ENCODE results near the gene MMRN2. TPM values are rescaled to one million over a fixed set of nuclear protein-coding genes. Genes with fewer than 3 reads are reported as not detected.

MMRN2 gene
- total RNA-seq, 1 experiment from 2014 or later: not detected

DNA sequence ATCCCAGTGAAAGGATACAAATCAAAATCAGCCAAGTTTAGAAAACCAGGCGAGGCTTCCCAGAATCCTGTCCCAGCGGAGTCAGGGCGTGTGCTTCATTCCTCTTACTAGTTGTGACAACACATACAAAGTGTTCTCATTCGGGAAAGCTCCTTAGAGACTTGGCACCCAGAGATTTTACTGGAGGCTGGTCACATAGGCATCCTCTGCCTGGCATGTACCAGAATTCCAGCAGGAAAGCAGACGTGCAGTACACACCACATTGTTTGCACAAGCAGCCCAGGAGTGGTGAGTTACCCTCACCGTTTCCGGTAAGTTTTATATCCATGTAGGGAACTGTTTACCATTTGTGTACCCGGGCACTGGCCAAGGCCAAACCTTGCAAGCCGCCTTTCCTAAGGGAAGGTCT lies 34.9 kb downstream of the MMRN2 start:
- no peak for TF ChIP-seq EZH2 (IDR thresholded peaks at IDR 0.05; ENCODE audit: borderline replicate concordance, low read depth, low read length, poor library complexity, severe bottlenecking)
- TF ChIP-seq, protein P1, sequence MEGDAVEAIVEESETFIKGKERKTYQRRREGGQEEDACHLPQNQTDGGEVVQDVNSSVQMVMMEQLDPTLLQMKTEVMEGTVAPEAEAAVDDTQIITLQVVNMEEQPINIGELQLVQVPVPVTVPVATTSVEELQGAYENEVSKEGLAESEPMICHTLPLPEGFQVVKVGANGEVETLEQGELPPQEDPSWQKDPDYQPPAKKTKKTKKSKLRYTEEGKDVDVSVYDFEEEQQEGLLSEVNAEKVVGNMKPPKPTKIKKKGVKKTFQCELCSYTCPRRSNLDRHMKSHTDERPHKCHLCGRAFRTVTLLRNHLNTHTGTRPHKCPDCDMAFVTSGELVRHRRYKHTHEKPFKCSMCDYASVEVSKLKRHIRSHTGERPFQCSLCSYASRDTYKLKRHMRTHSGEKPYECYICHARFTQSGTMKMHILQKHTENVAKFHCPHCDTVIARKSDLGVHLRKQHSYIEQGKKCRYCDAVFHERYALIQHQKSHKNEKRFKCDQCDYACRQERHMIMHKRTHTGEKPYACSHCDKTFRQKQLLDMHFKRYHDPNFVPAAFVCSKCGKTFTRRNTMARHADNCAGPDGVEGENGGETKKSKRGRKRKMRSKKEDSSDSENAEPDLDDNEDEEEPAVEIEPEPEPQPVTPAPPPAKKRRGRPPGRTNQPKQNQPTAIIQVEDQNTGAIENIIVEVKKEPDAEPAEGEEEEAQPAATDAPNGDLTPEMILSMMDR (conservative IDR thresholded peaks at IDR 0.05; ENCODE audit: low read depth, low read length): no peak
- Histone ChIP-seq H3K4me1 (ENCODE audit: insufficient read depth, low read length, poor library complexity, severe bottlenecking) (peaks cover 7% of the 10 kb centered on the region), H3K36me3 (ENCODE audit: insufficient read depth, low read length, poor library complexity, severe bottlenecking) (peaks cover 83% of the 10 kb centered on the region), H3K4me3 (ENCODE audit: low read depth, low read length, poor library complexity, severe bottlenecking) (no peak overlapping the region), H3K27ac (ENCODE audit: low read depth, low read length, poor library complexity, severe bottlenecking) (no peak overlapping the region), H3K9me3 (ENCODE audit: low read depth, low read length, poor library complexity, severe bottlenecking) (no peaks in the 10 kb centered on the region), H3K27me3 (replicated peaks; ENCODE audit: insufficient read depth, low read depth, low read length, poor library complexity) (no peaks in the 10 kb centered on the region)
- ChIA-PET CTCF (no interaction called here), POLR2A (ENCODE audit: low non-redundant PET) (no interaction called here)
- intact Hi-C loops (cut with micrococcal nuclease; ENCODE audit: unreplicated experiment): no loop called here
- no TSS peak for BruUV-seq (replicated peaks)
- DNase-seq (ENCODE audit: low spot score): no peak

DNA sequence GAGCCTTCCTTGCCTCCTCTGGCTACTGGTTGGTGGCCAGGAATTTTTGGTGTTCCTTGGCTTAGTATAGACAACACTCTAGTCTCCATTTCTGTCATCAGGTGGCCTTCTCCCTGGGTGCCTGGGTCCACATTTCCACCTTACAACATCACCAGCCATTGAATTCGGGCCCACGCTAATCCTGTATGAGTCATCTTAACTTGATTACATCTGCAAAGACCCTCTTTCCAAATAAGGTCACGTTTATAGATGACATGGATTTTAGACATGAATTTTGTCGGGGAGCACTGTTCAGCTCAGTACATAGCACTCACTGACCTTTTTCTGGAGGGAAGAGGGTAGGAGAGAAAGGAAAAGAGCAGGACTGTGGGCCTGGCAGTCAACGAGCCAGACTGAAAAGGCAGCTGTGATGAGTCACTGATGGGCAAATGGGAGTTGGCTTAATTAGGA lies 39.4 kb downstream of the MMRN2 start:
- TF ChIP-seq, protein P1 (conservative IDR thresholded peaks at IDR 0.05; ENCODE audit: low read depth, low read length): no peak
- TF ChIP-seq EZH2 (IDR thresholded peaks at IDR 0.05; ENCODE audit: borderline replicate concordance, low read depth, low read length, poor library complexity, severe bottlenecking): no peak
- Histone ChIP-seq H3K9me3 (ENCODE audit: low read depth, low read length, poor library complexity, severe bottlenecking) (no peaks in the 10 kb centered on the region), H3K4me3 (ENCODE audit: low read depth, low read length, poor library complexity, severe bottlenecking) (no peak overlapping the region), H3K27ac (ENCODE audit: low read depth, low read length, poor library complexity, severe bottlenecking) (peak overlapping the region; percentile 67), H3K4me1 (ENCODE audit: insufficient read depth, low read length, poor library complexity, severe bottlenecking) (peaks cover 12% of the 10 kb centered on the region), H3K36me3 (ENCODE audit: insufficient read depth, low read length, poor library complexity, severe bottlenecking) (peaks cover 83% of the 10 kb centered on the region), H3K27me3 (replicated peaks; ENCODE audit: insufficient read depth, low read depth, low read length, poor library complexity) (no peaks in the 10 kb centered on the region)
- intact Hi-C loops (cut with micrococcal nuclease; ENCODE audit: unreplicated experiment): loop anchor here (5.0 kb wide), 1 partner anchor 206 kb away; no protein-coding TSS in a partner anchor
- peak; percentile 77 for DNase-seq (ENCODE audit: low spot score)
- no TSS peak for BruUV-seq (replicated peaks)
- ChIA-PET POLR2A (ENCODE audit: low non-redundant PET) (interaction anchor here (0.6 kb wide), 1 partner anchor 160 kb away, joined by 3 read pairs; no protein-coding TSS in a partner anchor), CTCF (no interaction called here)

DNA sequence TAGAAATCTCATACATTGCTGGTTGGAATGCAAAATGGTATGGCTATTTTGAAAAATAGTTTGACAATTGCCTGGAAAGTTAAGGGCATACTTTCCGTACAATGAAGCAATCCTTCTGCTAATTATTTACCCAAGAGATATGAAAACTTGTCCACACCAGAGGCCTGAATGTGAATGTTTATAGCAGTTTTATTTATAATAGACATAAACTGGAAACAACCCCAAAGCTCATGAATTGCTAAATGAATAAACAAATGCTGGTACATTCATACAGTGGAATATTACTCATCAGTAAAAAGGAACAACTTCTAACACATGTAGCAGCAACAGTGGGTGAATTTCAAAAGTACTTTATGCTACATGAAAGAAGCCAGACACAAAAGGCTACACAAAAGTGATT lies 42.7 kb downstream of the MMRN2 start:
- Histone ChIP-seq H3K36me3 (ENCODE audit: insufficient read depth, low read length, poor library complexity, severe bottlenecking) (peaks cover 64% of the 10 kb centered on the region), H3K27ac (ENCODE audit: low read depth, low read length, poor library complexity, severe bottlenecking) (no peak overlapping the region), H3K27me3 (replicated peaks; ENCODE audit: insufficient read depth, low read depth, low read length, poor library complexity) (no peaks in the 10 kb centered on the region), H3K4me1 (ENCODE audit: insufficient read depth, low read length, poor library complexity, severe bottlenecking) (peaks cover 12% of the 10 kb centered on the region), H3K9me3 (ENCODE audit: low read depth, low read length, poor library complexity, severe bottlenecking) (no peaks in the 10 kb centered on the region), H3K4me3 (ENCODE audit: low read depth, low read length, poor library complexity, severe bottlenecking) (no peak overlapping the region)
- CTCF ChIA-PET: no interaction called here
- POLR2A ChIA-PET (ENCODE audit: low non-redundant PET): no interaction called here
- no TSS peak for BruUV-seq (replicated peaks)
- TF ChIP-seq EZH2 (IDR thresholded peaks at IDR 0.05; ENCODE audit: borderline replicate concordance, low read depth, low read length, poor library complexity, severe bottlenecking): no peak
- TF ChIP-seq, protein P1 (conservative IDR thresholded peaks at IDR 0.05; ENCODE audit: low read depth, low read length): no peak
- intact Hi-C loops (cut with micrococcal nuclease; ENCODE audit: unreplicated experiment): loop anchor here (5.0 kb wide), 1 partner anchor 202 kb away; no protein-coding TSS in a partner anchor
- no peak for DNase-seq (ENCODE audit: low spot score)
